IPS-15b (cell line): ENCODE measurements around the gene CLSTN2.

Experiments
- H3K27me3 ChIP-seq: one replicate; pipeline ENCODE4 v1.6.1; 2013; ENCODE audit warnings: low read length; ENCODE audit not compliant: control insufficient read depth, insufficient read depth
- H3K36me3 ChIP-seq: one replicate; pipeline ENCODE4 v1.6.1; 2013; ENCODE audit warnings: low read length; ENCODE audit not compliant: control insufficient read depth, insufficient read depth
- H3K4me1 ChIP-seq: one replicate; pipeline ENCODE4 v1.6.1; 2013; ENCODE audit warnings: mild to moderate bottlenecking, low read length; ENCODE audit not compliant: control insufficient read depth, insufficient read depth
- H3K4me3 ChIP-seq: one replicate; pipeline ENCODE4 v1.5.1; 2013; ENCODE audit warnings: low read depth, low read length
- H3K9ac ChIP-seq: one replicate; pipeline ENCODE4 v1.6.1; 2013; ENCODE audit warnings: low read depth, mild to moderate bottlenecking, low read length
- H3K9me3 ChIP-seq: one replicate; pipeline ENCODE4 v1.6.1; 2013; ENCODE audit warnings: mild to moderate bottlenecking, low read length; ENCODE audit not compliant: control insufficient read depth, insufficient read depth

The CLSTN2 gene

DNA sequence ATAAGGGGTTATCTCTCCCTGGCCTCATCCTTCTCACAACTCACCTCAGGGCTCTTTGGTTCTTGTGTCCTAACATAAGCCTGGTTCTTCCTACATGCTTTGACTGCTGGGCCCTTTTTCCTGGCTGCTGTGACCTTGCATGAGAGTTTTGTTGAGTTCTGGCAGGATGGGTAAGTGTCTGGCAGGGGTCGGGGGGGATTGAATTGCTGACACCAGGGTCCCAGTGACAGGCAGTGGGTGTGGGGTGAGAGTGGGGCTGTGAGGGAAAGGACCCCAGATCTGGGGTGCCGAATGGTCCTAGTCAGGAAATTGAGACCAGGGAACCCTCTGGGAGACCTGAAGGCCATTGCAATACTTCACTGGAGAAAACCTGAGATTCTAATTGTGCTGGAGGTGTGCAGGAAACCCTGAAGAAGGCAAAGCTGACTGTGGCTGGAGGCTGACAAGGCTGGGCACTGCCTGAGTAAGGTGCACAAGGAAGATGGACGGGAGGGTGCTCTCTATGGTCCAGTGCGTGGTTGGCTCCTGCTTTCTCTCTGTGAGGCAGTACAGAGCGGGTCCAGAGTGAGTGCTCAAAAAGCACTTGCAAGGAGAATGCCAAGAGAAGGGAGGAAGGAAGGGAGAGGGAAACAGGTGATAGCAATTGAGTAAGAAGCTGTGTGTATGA is 76.8 kb downstream of the CLSTN2 start:
- Histone ChIP-seq H3K4me3 (no peak overlapping the region), H3K36me3 (no peaks in the 10 kb centered on the region), H3K9ac (no peak overlapping the region), H3K27me3 (no peaks in the 10 kb centered on the region), H3K9me3 (no peaks in the 10 kb centered on the region), H3K4me1 (no peaks in the 10 kb centered on the region)

DNA sequence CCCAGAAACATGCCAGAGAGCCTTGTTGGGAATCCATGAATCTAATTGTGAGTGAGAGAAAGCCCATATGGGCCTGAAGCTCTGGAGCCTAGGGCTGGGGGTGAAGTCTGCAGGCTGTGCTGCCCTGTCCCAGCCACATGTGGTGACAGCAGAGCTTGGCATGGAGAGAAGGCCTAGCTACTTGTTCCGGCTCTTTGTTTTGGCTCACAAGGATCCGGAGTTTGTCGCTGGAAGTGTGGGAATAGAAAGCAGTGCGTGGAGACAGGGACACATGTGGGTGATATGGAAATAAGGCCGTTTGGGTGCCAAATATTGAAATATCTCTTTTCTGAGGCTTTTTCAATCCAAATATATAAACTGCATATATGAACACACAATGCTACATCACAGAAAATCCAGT is 78.2 kb downstream of the CLSTN2 start:
- H3K4me3 ChIP-seq: no peak overlapping the region
- no peak overlapping the region for H3K9ac ChIP-seq
- H3K27me3 ChIP-seq: no peaks in the 10 kb centered on the region
- H3K9me3 ChIP-seq: no peaks in the 10 kb centered on the region
- no peaks in the 10 kb centered on the region for H3K4me1 ChIP-seq
- no peaks in the 10 kb centered on the region for H3K36me3 ChIP-seq

DNA sequence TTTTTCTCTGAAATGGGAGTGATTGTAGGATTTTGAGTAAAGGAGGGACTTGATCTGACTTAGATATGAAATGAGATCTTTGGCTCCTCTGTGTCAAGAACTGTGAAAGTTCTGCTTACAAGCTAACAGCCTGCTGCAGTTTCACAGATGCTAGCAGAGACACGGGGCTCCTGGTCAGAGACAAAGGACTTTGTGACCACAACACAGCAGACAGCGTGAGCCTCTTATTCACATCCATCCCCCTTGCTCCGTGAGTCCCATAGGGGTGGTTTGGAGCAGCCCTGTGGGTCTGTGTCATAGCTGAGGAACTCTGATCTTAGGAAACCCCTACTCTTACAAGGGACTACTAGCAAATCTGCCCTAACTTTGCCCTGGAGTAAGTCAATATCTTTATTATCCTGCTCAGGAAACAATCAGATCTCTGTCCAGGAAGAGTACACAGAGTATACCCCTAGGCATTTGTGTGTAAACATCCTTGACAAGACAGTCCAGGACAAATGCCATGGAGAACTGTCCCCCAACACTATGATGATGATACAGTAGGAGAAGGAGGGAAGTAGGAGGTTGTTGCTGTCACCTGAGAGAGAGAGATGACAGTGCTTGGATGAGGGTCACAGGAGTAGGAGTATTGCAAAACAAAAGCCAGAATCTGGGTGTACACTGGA is 80.0 kb downstream of the CLSTN2 start:
- H3K36me3 ChIP-seq: no peaks in the 10 kb centered on the region
- H3K27me3 ChIP-seq: no peaks in the 10 kb centered on the region
- H3K9me3 ChIP-seq: no peaks in the 10 kb centered on the region
- H3K4me3 ChIP-seq: no peak overlapping the region
- no peak overlapping the region for H3K9ac ChIP-seq
- H3K4me1 ChIP-seq: no peaks in the 10 kb centered on the region

DNA sequence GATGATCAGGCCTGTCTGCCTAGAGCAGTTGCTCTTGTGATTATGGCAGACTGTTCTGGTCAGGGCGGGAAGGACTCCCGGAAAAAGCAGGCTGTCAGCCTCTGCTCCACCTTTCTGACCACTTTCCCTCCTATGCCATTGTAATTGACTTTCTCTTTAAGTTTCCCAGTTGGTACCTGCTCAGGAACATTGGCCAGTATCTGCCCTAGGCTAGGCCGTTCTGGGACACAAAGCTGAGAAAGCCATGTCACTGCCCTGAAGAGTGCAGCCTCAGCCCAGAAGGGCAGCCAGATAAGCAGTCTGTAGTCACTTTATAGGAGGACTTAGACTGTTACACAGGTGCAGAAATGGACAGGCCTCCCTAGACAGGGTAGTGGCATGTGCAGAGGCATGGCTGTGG is 80.8 kb downstream of the CLSTN2 start:
- Histone ChIP-seq H3K9me3 (no peaks in the 10 kb centered on the region), H3K36me3 (no peaks in the 10 kb centered on the region), H3K4me3 (no peak overlapping the region), H3K27me3 (no peaks in the 10 kb centered on the region), H3K9ac (no peak overlapping the region), H3K4me1 (no peaks in the 10 kb centered on the region)

DNA sequence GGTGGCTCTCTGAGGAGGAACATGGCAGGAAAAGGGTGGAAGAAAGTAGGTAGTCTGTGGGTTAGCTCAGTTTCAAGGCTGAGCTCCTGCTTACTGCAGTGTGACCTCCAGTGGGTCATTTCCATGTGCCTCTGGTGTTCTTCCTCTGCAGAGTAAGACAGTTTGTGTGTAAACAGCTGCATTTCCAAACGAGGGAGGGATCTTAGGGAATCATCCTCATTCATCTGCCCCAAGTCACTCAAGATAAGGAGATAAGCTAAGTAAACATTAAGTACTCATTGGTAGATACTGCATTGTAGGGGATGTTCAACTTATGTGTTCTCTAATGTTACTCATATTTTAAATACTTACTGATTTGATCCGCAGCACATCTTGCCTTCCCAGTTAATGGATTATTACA is 83.6 kb downstream of the CLSTN2 start:
- Histone ChIP-seq H3K9ac (no peak overlapping the region), H3K4me3 (no peak overlapping the region)

DNA sequence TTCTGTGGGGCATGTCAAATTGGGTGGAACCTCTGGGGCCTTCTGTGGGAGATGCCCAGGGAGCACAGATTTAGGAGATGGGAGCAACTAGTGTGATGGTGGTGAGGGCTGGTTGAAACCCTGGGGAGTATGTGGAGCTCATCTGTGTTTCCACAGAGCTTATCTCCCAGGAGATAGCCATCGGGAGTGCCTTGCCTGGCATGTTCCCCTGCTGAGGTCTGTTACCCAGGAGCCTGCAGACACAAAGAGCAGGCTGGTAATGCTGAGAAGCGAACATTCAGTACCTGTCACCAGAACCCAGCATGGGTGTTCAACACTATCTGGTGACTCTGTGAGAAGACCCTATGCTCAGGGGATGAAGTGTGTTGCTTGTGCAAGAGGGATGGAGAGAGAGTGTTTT is 85.0 kb downstream of the CLSTN2 start:
- no peaks in the 10 kb centered on the region for H3K9me3 ChIP-seq
- H3K27me3 ChIP-seq: no peaks in the 10 kb centered on the region
- H3K9ac ChIP-seq: no peak overlapping the region
- no peak overlapping the region for H3K4me3 ChIP-seq
- H3K4me1 ChIP-seq: no peaks in the 10 kb centered on the region
- no peaks in the 10 kb centered on the region for H3K36me3 ChIP-seq

More for the DNA sequence above, 83.6 kb downstream of the CLSTN2 start:
- no peaks in the 10 kb centered on the region for H3K27me3 ChIP-seq
- H3K9me3 ChIP-seq: no peaks in the 10 kb centered on the region
- no peaks in the 10 kb centered on the region for H3K4me1 ChIP-seq
- H3K36me3 ChIP-seq: no peaks in the 10 kb centered on the region

DNA sequence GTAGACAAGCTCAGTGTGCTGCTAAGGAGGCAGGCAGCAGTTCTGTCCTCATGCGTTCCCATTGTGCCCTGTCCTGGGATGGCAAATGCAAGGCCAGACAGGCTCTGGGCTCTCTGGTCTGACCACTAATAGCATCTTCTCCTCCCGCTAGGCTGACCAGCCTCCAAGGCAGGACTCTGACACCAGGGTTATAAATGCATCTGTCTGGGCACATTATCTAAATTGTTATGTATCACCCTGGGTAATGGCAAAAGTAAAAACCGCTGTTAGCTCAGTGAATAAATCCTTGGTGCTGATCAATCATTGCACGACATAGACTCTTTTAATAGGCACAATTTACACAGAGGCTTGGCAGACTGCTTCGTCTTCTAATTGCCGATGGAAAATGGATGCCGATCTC is 85.6 kb downstream of the CLSTN2 start:
- H3K9ac ChIP-seq: no peak overlapping the region
- H3K27me3 ChIP-seq: no peaks in the 10 kb centered on the region
- no peak overlapping the region for H3K4me3 ChIP-seq
- H3K36me3 ChIP-seq: no peaks in the 10 kb centered on the region
- no peaks in the 10 kb centered on the region for H3K4me1 ChIP-seq
- no peaks in the 10 kb centered on the region for H3K9me3 ChIP-seq

DNA sequence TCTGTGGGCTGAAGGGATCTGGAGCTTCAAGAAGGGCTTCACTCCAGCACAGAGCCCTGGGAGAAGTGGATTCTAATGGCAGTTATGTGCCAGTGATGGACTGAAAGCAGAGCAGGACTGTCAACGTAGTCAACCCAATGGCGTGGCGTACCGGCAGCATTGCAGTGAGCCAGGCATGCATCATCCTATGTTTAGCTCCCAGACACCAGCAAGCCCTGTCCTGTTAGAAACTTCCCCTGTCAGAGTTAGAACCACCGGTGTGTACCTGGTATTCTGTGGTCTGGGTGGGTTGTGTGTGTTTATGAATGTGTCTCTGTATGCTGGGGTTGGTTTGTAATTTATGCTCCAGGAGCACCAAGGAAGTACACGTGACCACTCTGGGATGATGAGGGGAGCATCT is 86.3 kb downstream of the CLSTN2 start:
- Histone ChIP-seq H3K36me3 (no peaks in the 10 kb centered on the region), H3K4me3 (no peak overlapping the region), H3K9ac (no peak overlapping the region), H3K9me3 (no peaks in the 10 kb centered on the region), H3K27me3 (no peaks in the 10 kb centered on the region), H3K4me1 (no peaks in the 10 kb centered on the region)

DNA sequence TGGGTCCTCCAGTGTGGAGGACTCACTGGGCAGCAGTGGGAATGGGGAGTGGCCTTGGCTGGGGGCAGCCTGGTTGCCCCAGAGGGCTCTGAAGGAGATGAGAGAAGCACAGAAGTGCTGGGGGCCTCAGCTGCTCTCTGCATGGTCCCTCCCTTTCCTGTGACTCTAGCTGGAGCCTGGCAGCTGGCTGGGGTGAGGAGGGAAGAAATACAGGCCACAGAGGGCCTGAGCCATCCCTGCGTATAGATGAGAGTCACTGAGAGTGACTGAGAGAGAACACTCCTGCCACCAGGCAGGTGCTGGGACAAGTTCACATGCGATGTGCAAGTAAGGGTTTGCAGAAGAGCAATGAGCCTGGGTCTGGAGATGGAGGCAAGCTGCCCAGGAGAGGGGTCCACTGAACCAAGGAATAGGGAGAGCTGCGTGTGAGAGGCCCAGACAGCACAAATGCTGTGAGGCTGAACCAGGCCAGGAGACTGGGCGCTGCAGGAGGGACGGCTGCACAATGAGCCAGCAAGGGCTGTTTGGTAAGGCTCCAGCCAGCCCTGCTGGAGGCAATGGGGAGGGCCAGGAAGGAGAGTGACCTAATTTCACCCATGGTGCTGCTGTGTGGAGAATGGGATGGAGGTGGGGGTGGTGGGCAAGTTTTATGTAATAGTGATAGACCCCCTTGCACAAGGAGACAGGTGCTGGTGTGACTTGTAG is 87.2 kb downstream of the CLSTN2 start:
- no peaks in the 10 kb centered on the region for H3K4me1 ChIP-seq
- H3K9ac ChIP-seq: no peak overlapping the region
- no peaks in the 10 kb centered on the region for H3K27me3 ChIP-seq
- H3K4me3 ChIP-seq: no peak overlapping the region
- no peaks in the 10 kb centered on the region for H3K36me3 ChIP-seq
- no peaks in the 10 kb centered on the region for H3K9me3 ChIP-seq

DNA sequence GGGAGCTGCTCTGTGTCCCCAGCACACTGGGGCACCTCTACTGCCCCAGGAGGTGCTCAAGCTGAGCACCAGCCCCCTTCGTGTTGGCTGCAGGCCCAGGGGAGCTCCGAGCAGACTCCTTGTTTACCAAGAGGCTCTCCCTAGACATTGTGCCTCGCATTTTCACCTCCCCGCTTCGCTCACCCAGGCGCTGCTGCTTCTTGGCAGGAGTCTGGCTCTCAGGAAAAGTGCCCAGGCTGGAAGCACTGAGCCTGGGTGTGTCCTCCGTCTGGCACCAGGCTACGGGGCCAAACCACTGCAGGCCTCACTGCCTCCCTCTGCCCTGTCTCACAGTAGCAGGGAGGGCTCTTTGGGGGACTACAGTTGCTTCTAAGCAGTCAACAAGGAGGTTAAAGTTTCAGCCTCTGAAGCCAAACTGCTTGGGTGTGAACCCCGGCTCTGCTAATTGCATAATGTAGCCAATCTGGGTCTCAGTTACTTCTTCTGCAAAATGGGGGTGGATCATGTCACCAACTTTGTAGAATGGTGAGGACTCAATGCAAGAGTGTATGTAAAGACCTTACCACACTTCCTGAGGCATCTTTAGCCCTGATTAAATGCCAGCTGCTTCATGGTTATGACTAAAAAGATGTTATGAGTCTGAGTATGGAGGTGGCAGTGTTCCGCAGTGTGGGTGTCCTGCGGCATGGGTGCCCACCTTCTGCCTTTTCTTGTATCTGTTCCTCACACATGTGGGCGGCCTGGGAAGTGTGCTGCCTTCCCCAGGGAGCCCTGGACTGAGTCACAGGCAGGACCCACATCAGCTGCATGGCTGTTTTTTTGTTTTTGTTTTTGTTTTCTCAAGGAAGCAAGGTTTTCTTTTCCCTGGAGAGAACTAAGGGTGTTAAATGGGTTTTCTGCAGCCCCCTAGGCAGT is 88.9 kb downstream of the CLSTN2 start:
- no peaks in the 10 kb centered on the region for H3K4me1 ChIP-seq
- no peak overlapping the region for H3K4me3 ChIP-seq
- no peaks in the 10 kb centered on the region for H3K9me3 ChIP-seq

DNA sequence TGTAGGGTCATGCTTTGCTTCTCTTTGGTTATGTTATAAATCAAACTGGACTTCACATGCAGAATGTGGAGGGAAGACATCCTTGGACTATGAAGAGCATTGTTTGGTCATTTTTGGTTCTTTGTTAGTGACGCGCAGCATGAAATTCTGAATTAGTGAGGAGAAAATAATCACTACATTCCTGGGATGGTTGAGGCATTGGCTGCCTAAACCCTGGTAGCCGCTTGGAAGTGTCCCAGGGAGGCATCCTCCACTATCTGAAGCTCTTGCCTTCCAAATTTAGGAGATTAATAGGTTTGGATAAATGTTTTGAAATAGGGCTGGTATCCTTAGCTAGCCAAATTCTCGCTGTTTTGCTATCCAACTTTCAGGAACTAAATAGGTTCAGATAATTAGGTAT is 96.2 kb downstream of the CLSTN2 start:
- H3K4me1 ChIP-seq: no peaks in the 10 kb centered on the region
- no peak overlapping the region for H3K9ac ChIP-seq
- H3K4me3 ChIP-seq: no peak overlapping the region
- no peaks in the 10 kb centered on the region for H3K27me3 ChIP-seq
- H3K9me3 ChIP-seq: no peaks in the 10 kb centered on the region
- H3K36me3 ChIP-seq: no peaks in the 10 kb centered on the region

More for the DNA sequence above, 88.9 kb downstream of the CLSTN2 start:
- H3K27me3 ChIP-seq: no peaks in the 10 kb centered on the region
- no peak overlapping the region for H3K9ac ChIP-seq
- H3K36me3 ChIP-seq: no peaks in the 10 kb centered on the region
